Stimulated activated CD4-positive, alpha-beta T cell treated with anti-CD3 and anti-CD28 coated beads, Interleukin-4, amount 100 ng/mL, for 24 hours (primary cell): ENCODE results near the gene CRACR2A.

ENCODE experiments used
- DNase-seq: peaks from one replicate; pipeline ENCODE4 v3.0.0-alpha.2; 2020

CRACR2A gene

GRCh38 chr12:3613641-3614395, 139.1 kb downstream of the CRACR2A start:
- DNase-seq: no peak

GRCh38 chr12:3611860-3612703, 140.8 kb downstream of the CRACR2A start:
- DNase-seq: no peak

- DNase-seq: no peak
Observed at GRCh38 chr12:3607821-3608220, 145.1 kb downstream of the CRACR2A start.

GRCh38 chr12:3607039-3607720, 145.7 kb downstream of the CRACR2A start:
- DNase-seq: no peak

- DNase-seq: no peak
Observed at GRCh38 chr12:3606128-3606527, 146.8 kb downstream of the CRACR2A start.

GRCh38 chr12:3605692-3606091, 147.2 kb downstream of the CRACR2A start:
- DNase-seq: no peak

- DNase-seq: no peak
Observed at GRCh38 chr12:3604748-3605586, 147.9 kb downstream of the CRACR2A start.

- no peak for DNase-seq
Observed at GRCh38 chr12:3604286-3604685, 148.6 kb downstream of the CRACR2A start.

GRCh38 chr12:3603576-3603975, 149.3 kb downstream of the CRACR2A start:
- DNase-seq: no peak

- DNase-seq: no peak
Observed at GRCh38 chr12:3602488-3602887, 150.4 kb downstream of the CRACR2A start.

GRCh38 chr12:3601461-3602150, 151.3 kb downstream of the CRACR2A start:
- no peak for DNase-seq

GRCh38 chr12:3600951-3601350, 152.0 kb downstream of the CRACR2A start:
- no peak for DNase-seq

GRCh38 chr12:3600039-3600720, 152.7 kb downstream of the CRACR2A start:
- no peak for DNase-seq

GRCh38 chr12:3598896-3599860, 153.7 kb downstream of the CRACR2A start:
- no peak for DNase-seq

- DNase-seq: no peak
Observed at GRCh38 chr12:3597526-3598210, 155.2 kb downstream of the CRACR2A start.

GRCh38 chr12:3596703-3597415, 156.1 kb downstream of the CRACR2A start:
- no peak for DNase-seq

GRCh38 chr12:3595721-3596120, 157.2 kb downstream of the CRACR2A start:
- DNase-seq: no peak

GRCh38 chr12:3594966-3595365, 157.9 kb downstream of the CRACR2A start:
- no peak for DNase-seq
